Measurements from ENCODE around the gene AKR1D1.

GRCh38 chr7:138066954-138067394 is 9.3 kb upstream of the AKR1D1 start:
- TF ChIP-seq, protein P1, sequence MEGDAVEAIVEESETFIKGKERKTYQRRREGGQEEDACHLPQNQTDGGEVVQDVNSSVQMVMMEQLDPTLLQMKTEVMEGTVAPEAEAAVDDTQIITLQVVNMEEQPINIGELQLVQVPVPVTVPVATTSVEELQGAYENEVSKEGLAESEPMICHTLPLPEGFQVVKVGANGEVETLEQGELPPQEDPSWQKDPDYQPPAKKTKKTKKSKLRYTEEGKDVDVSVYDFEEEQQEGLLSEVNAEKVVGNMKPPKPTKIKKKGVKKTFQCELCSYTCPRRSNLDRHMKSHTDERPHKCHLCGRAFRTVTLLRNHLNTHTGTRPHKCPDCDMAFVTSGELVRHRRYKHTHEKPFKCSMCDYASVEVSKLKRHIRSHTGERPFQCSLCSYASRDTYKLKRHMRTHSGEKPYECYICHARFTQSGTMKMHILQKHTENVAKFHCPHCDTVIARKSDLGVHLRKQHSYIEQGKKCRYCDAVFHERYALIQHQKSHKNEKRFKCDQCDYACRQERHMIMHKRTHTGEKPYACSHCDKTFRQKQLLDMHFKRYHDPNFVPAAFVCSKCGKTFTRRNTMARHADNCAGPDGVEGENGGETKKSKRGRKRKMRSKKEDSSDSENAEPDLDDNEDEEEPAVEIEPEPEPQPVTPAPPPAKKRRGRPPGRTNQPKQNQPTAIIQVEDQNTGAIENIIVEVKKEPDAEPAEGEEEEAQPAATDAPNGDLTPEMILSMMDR (IDR thresholded peaks at IDR 0.05) = no peak
- no peak for TF ChIP-seq EZH2 (IDR thresholded peaks at IDR 0.05; ENCODE audit: borderline replicate concordance, insufficient read depth, low read depth, low read length, poor library complexity, severe bottlenecking)

Data from B cell (primary cell).